ENCODE measurements around the gene ALOX15B. TPM values are rescaled to one million over a fixed set of nuclear protein-coding genes. Genes with fewer than 3 reads are reported as not detected.
A peak's percentile ranks its signal among the peaks of the same experiment; 100 is the strongest.

Gene ALOX15B
- polyA plus RNA-seq, 1 donor from 2014 or later = not detected

- TF ChIP-seq RAD21 (conservative IDR thresholded peaks at IDR 0.05) = peak; percentile 36
- TF ChIP-seq TAF1 (IDR thresholded peaks at IDR 0.05; ENCODE audit: low read depth) = no peak
- TF ChIP-seq CTCF (IDR thresholded peaks at IDR 0.05; ENCODE audit: poor library complexity, severe bottlenecking) = peak; percentile 59
- Histone ChIP-seq H3K9me3 (ENCODE audit: low read length) (no peaks in the 10 kb centered on the region), H3K9ac (ENCODE audit: low read length) (no peak overlapping the region), H3K4me2 (ENCODE audit: low read length) (no peak overlapping the region), H4K20me1 (ENCODE audit: insufficient read depth) (no peaks in the 10 kb centered on the region), H3K9me2 (ENCODE audit: insufficient read depth, low read length) (no peaks in the 10 kb centered on the region), H3K27me3 (ENCODE audit: insufficient read depth, low read depth, low read length) (peaks cover 18% of the 10 kb centered on the region), H3K27ac (ENCODE audit: low read length) (no peak overlapping the region), H3K36me3 (ENCODE audit: insufficient read depth, low read length) (no peaks in the 10 kb centered on the region), H3F3A (ENCODE audit: insufficient read depth, low read length, poor library complexity, severe bottlenecking) (no peaks in the 10 kb centered on the region), H3K4me3 (ENCODE audit: low read length) (peak overlapping the region; percentile 55), H2AFZ (ENCODE audit: low read depth, low read length) (no peak overlapping the region), H3K79me2 (replicated peaks; ENCODE audit: insufficient read depth, low read length) (no peaks in the 10 kb centered on the region)
Measured at GRCh38 chr17:8016632-8017424, 22.0 kb upstream of the ALOX15B start.

- Histone ChIP-seq H4K20me1 (ENCODE audit: insufficient read depth) (no peaks in the 10 kb centered on the region), H3K4me2 (ENCODE audit: low read length) (no peak overlapping the region), H3K27me3 (ENCODE audit: insufficient read depth, low read depth, low read length) (peaks cover 18% of the 10 kb centered on the region), H3K9ac (ENCODE audit: low read length) (no peak overlapping the region), H3K36me3 (ENCODE audit: insufficient read depth, low read length) (no peaks in the 10 kb centered on the region), H3K4me3 (ENCODE audit: low read length) (no peak overlapping the region), H3K9me2 (ENCODE audit: insufficient read depth, low read length) (no peaks in the 10 kb centered on the region), H3K9me3 (ENCODE audit: low read length) (no peaks in the 10 kb centered on the region), H2AFZ (ENCODE audit: low read depth, low read length) (no peak overlapping the region), H3K27ac (ENCODE audit: low read length) (no peak overlapping the region), H3K79me2 (replicated peaks; ENCODE audit: insufficient read depth, low read length) (no peaks in the 10 kb centered on the region), H3F3A (ENCODE audit: insufficient read depth, low read length, poor library complexity, severe bottlenecking) (no peaks in the 10 kb centered on the region)
- TF ChIP-seq SMC3 (conservative IDR thresholded peaks at IDR 0.05; ENCODE audit: poor library complexity) (no peak), MXI1 (conservative IDR thresholded peaks at IDR 0.05; ENCODE audit: poor library complexity, severe bottlenecking) (no peak), RAD21 (conservative IDR thresholded peaks at IDR 0.05) (no peak), POLR2AphosphoS5 (IDR thresholded peaks at IDR 0.05) (no peak), EP300 (conservative IDR thresholded peaks at IDR 0.05; ENCODE audit: poor library complexity, severe bottlenecking) (no peak), TAF1 (IDR thresholded peaks at IDR 0.05; ENCODE audit: low read depth) (no peak), EZH2 (IDR thresholded peaks at IDR 0.05; ENCODE audit: borderline replicate concordance, insufficient read depth, low read length, poor library complexity, severe bottlenecking) (no peak), REST (IDR thresholded peaks at IDR 0.05; ENCODE audit: borderline replicate concordance) (no peak), CTCF (IDR thresholded peaks at IDR 0.05; ENCODE audit: poor library complexity, severe bottlenecking) (no peak)
Measured at GRCh38 chr17:8018436-8018835, 20.4 kb upstream of the ALOX15B start.

Data from neural cell (in vitro differentiated cells).